ENCODE data around the gene MYL6.

MYL6 gene

DNA sequence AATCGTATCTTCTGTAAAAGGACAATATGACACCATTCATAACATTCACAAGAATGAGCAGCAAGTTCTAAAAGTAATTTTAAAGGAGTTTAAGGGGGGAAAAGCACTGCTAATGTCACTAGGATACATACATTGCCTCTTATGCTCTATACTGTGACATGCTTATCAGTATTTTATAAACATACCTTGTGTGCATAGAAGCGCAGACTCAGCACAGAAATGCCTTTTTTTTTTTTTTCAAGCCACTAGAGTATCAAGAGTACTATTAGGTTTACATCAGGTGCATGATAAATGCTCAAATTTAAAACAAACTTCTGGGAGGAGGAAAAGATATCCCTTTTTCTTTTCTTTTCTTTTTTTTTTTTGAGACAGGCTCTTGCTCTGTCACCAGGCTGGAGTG, 44.7 kb downstream of the MYL6 start:
- DNase-seq (ENCODE audit: low read depth): no peak
- no peak overlapping the region for H3K4me3 ChIP-seq (ENCODE audit: low read depth, low read length)

DNA sequence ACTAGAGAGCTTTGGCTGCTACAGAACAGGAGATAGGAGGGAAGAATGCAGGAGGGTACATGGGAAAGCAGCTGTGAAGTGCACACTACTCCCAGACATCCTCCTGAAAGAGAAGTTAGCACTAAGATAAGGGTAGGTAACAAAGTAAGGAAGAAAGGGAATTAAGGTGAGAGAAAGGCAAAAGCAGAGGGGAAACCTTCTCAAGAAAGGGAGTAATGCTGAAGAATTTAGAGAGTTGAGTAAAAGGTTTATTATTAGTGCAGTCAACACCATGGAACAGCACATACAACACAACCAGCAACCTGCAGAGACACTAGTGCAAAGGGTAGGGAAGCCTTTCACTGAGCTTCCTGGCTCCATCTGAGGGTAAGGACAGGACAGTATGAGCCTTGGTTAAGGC, 46.1 kb downstream of the MYL6 start:
- DNase-seq (ENCODE audit: low read depth): no peak
- H3K4me3 ChIP-seq (ENCODE audit: low read depth, low read length): no peak overlapping the region
- TF ChIP-seq, protein P1, sequence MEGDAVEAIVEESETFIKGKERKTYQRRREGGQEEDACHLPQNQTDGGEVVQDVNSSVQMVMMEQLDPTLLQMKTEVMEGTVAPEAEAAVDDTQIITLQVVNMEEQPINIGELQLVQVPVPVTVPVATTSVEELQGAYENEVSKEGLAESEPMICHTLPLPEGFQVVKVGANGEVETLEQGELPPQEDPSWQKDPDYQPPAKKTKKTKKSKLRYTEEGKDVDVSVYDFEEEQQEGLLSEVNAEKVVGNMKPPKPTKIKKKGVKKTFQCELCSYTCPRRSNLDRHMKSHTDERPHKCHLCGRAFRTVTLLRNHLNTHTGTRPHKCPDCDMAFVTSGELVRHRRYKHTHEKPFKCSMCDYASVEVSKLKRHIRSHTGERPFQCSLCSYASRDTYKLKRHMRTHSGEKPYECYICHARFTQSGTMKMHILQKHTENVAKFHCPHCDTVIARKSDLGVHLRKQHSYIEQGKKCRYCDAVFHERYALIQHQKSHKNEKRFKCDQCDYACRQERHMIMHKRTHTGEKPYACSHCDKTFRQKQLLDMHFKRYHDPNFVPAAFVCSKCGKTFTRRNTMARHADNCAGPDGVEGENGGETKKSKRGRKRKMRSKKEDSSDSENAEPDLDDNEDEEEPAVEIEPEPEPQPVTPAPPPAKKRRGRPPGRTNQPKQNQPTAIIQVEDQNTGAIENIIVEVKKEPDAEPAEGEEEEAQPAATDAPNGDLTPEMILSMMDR (IDR thresholded peaks at IDR 0.05; ENCODE audit: control insufficient read depth, extremely low read depth, insufficient read depth): no peak

More for the DNA sequence above, 44.7 kb downstream of the MYL6 start:
- TF ChIP-seq, protein P1 (IDR thresholded peaks at IDR 0.05; ENCODE audit: control insufficient read depth, extremely low read depth, insufficient read depth): no peak

DNA sequence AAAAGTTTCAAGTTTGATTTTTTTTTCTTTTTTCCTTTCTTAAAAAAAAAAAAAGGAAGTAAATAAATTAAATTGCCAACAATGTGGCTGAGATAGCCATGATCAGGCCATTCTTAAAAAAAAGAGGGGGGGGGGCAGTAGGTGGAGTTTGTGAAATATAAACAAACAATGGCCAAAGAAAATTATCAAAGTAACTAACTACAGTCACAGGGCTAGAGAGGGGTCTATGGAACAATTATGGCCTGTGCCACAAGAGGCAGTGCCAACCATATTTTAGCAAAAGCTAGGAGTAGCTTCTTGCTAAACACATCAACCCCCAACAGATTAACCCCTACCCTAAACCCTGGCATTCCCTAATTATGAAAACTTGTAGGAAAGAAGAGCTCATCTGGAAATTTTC, 47.3 kb downstream of the MYL6 start:
- H3K4me3 ChIP-seq (ENCODE audit: low read depth, low read length): no peak overlapping the region
- TF ChIP-seq, protein P1 (IDR thresholded peaks at IDR 0.05; ENCODE audit: control insufficient read depth, extremely low read depth, insufficient read depth): no peak
- no peak for DNase-seq (ENCODE audit: low read depth)

DNA sequence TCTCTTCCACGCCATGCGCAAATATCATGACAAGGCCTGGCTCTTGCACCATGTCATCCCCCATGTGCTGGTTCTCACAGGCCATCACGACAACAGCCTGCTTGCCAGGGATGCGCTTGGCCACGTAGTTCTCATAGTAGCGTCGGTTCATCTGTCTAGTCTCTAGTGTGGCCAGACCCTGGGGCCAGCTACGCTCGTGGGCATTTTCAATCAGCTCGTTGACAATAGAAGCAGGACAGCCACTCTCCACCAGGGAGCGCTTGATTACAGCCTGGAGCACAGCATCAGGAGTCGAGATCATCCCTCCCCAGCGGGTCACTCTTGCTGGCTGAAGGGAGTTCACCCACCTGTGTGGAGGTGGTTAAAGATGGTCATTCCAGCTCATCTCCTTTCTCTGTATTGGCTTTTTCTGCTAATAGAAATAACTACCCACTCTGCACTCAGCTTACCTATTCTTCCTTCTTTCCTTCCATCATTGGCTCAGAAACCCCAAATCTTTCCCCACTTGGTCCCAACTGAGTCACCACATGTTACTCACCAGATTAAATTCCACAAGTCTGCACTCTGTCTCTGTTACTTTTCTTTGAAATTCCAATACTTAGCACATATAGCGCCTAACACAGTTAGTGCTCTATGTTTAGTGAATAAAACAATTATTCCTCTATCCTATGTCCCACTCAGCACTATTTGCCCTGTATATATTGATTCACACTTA, 48.5 kb downstream of the MYL6 start:
- TF ChIP-seq, protein P1 (IDR thresholded peaks at IDR 0.05; ENCODE audit: control insufficient read depth, extremely low read depth, insufficient read depth): peak; percentile 34
- no peak overlapping the region for H3K4me3 ChIP-seq (ENCODE audit: low read depth, low read length)
- no peak for DNase-seq (ENCODE audit: low read depth)

DNA sequence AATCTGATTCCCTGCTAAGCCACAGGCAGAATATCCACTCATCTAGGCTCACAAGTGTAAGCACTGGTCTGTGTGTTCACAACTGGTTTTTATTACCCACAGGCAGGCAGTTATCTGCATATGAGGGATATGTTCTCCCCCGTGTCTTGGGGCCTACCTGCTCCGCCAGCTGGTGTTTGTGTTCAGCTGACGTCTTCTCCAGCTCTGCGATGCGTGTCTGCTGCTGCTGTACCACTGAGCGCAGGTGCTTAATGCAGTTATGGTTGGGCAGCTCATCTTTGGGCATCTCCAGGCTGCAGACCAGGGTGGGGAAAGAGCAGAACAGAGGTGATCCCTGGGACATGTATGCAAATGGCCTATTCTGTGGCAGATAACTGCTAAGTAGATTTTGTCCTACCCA, 49.8 kb downstream of the MYL6 start:
- TF ChIP-seq, protein P1 (IDR thresholded peaks at IDR 0.05; ENCODE audit: control insufficient read depth, extremely low read depth, insufficient read depth): no peak
- no peak for DNase-seq (ENCODE audit: low read depth)

More for the DNA sequence above, 49.8 kb downstream of the MYL6 start:
- no peak overlapping the region for H3K4me3 ChIP-seq (ENCODE audit: low read depth, low read length)

All from LNCaP clone FGC (cell line).